Liver (tissue), 9 donors: Measurements from ENCODE around the gene CHST6. TPM values are rescaled to one million over a fixed set of nuclear protein-coding genes. Genes with fewer than 3 reads are reported as not detected.

Experiments used
- DNase-seq: peaks from one replicate; pipeline ENCODE4 v3.0.0-alpha.2; 2017; ENCODE audit warnings: low spot score
- H3K27ac ChIP-seq, 2 donors: one replicate each; pipeline ENCODE4 v1.7.0; 2013; ENCODE audit warnings: inconsistent platforms in 2 of 2, low read length in 2 of 2, control low read depth in 1 of 2, low read depth in 1 of 2, mild to moderate bottlenecking in 1 of 2
- H3K27me3 ChIP-seq, 4 donors: one replicate each; pipeline versions ENCODE4 v1.6.1 to v1.7.0; 2013; ENCODE audit warnings: low read length in 3 of 4, inconsistent platforms in 1 of 4, mild to moderate bottlenecking in 1 of 4, moderate library complexity in 1 of 4; ENCODE audit not compliant: control insufficient read depth in 4 of 4, insufficient read depth in 4 of 4
- H3K36me3 ChIP-seq, 4 donors: one replicate each; pipeline versions ENCODE4 v1.6.1 to v1.7.0; 2013; ENCODE audit warnings: low read length in 3 of 4, mild to moderate bottlenecking in 3 of 4, low read depth in 1 of 4, moderate library complexity in 1 of 4; ENCODE audit not compliant: control insufficient read depth in 4 of 4, insufficient read depth in 3 of 4
- H3K4me1 ChIP-seq, 4 donors: one replicate each; pipeline versions ENCODE4 v1.6.1 to v1.7.0; 2013; ENCODE audit warnings: low read length in 3 of 4, mild to moderate bottlenecking in 3 of 4, moderate library complexity in 1 of 4; ENCODE audit not compliant: control insufficient read depth in 4 of 4, insufficient read depth in 4 of 4
- H3K4me3 ChIP-seq, 3 donors: one replicate each; pipeline versions ENCODE4 v1.6.1 to v1.7.0; 2013; ENCODE audit warnings: low read length in 3 of 3, control low read depth in 1 of 3, low read depth in 1 of 3, mild to moderate bottlenecking in 1 of 3
- H3K9ac ChIP-seq, 2 donors: one replicate each; pipeline ENCODE4 v1.7.0; 2013; ENCODE audit warnings: low read length in 2 of 2, mild to moderate bottlenecking in 2 of 2, moderate library complexity in 2 of 2, control low read depth in 1 of 2, low read depth in 1 of 2
- H3K9me3 ChIP-seq, 4 donors: one replicate each; pipeline versions ENCODE4 v1.6.1 to v1.7.0; 2013; ENCODE audit warnings: low read length in 3 of 4; ENCODE audit not compliant: control insufficient read depth in 4 of 4
- EGR1 ChIP-seq, 2 donors: IDR thresholded peaks; 2 replicates each; pipeline ENCODE4 v1.6.1; 2016 to 2018; ENCODE audit warnings: antibody characterized with exemption in 2 of 2, low read depth in 2 of 2
- FOXA1 ChIP-seq: IDR thresholded peaks from 2 replicates; pipeline ENCODE4 v1.6.1; 2016; ENCODE audit warnings: antibody characterized with exemption
- FOXA2 ChIP-seq: IDR thresholded peaks from 2 replicates; pipeline ENCODE4 v1.6.1; 2016; ENCODE audit warnings: antibody characterized with exemption
- GABPA ChIP-seq, 2 donors: IDR thresholded peaks in 1 of 2; conservative IDR thresholded peaks in 1 of 2; 2 replicates each; pipeline ENCODE4 v1.6.1; 2016; ENCODE audit warnings: antibody characterized with exemption in 2 of 2, mild to moderate bottlenecking in 1 of 2, moderate library complexity in 1 of 2
- HNF4A ChIP-seq, 2 donors: conservative IDR thresholded peaks; 2 replicates each; pipeline ENCODE4 v1.6.1; 2016; ENCODE audit warnings: antibody characterized with exemption in 2 of 2, mild to moderate bottlenecking in 2 of 2
- HNF4G ChIP-seq: IDR thresholded peaks from 2 replicates; pipeline ENCODE4 v1.6.1; 2016; ENCODE audit warnings: antibody characterized with exemption
- JUND ChIP-seq, 2 donors: IDR thresholded peaks; 2 replicates each; pipeline ENCODE4 v1.6.1; 2016; ENCODE audit warnings: antibody characterized with exemption in 2 of 2
- MAX ChIP-seq: IDR thresholded peaks from 2 replicates; pipeline ENCODE4 v1.6.1; 2016; ENCODE audit warnings: antibody characterized with exemption
- NR2F2 ChIP-seq: IDR thresholded peaks from 2 replicates; pipeline ENCODE4 v1.6.1; 2016; ENCODE audit warnings: antibody characterized with exemption
- RXRA ChIP-seq, 2 donors: IDR thresholded peaks; 2 replicates each; pipeline ENCODE4 v1.6.1; 2017 to 2018; ENCODE audit warnings: antibody characterized with exemption in 2 of 2, mild to moderate bottlenecking in 1 of 2
- SP1 ChIP-seq: IDR thresholded peaks from 2 replicates; pipeline ENCODE4 v1.6.1; 2018; ENCODE audit warnings: antibody characterized with exemption, mild to moderate bottlenecking
- TAF1 ChIP-seq: conservative IDR thresholded peaks from 2 replicates; pipeline ENCODE4 v1.6.1; 2016; ENCODE audit warnings: antibody characterized with exemption, mild to moderate bottlenecking
- YY1 ChIP-seq: IDR thresholded peaks from 2 replicates; pipeline ENCODE4 v1.6.1; 2016; ENCODE audit warnings: antibody characterized with exemption, mild to moderate bottlenecking
- ZBTB33 ChIP-seq: IDR thresholded peaks from 2 replicates; pipeline ENCODE4 v1.6.1; 2016; ENCODE audit warnings: antibody characterized with exemption
- WGBS: extraction: QIAGEN DNeasy Blood & Tissue Kit; methylation state at CpG from one replicate; pipeline ENCODE4 v1.1.7; 2013; 5-methylcytosine and 5-hydroxymethylcytosine counted together
- polyA plus RNA-seq, 2 donors: library from polyadenylated mRNA; stranded (reverse) in 1 of 2; unstranded in 1 of 2; fragments of 200-250 nt in 1 of 2; fragments of >200 nt in 1 of 2; fragmentation: Nextera tagmentation in 1 of 2; extraction: Ambion mirVana in 1 of 2; gene quantifications; one replicate each; pipeline versions ENCODE4 v1.2.1 to v1.2.3, GENCODE V29; 2013 to 2015
- total RNA-seq, 2 donors: library from RNA; depleted of rRNA; stranded (reverse); fragments of >200 nt; gene quantifications; one replicate each; pipeline ENCODE4 v1.2.3, GENCODE V29; 2014
- TF ChIP-seq, protein P1 (sequence below): IDR thresholded peaks from 2 replicates; pipeline ENCODE4 v1.6.1; 2016; ENCODE audit warnings: antibody characterized with exemption, mild to moderate bottlenecking
- TF ChIP-seq, protein P2 (sequence below): fragments of 150-350 bp; IDR thresholded peaks from 2 replicates; pipeline ENCODE4 v1.5.1; 2017; ENCODE audit warnings: improper control_type of control experiment, low read depth, low read length; ENCODE audit not compliant: missing input control
- TF ChIP-seq, protein P3 (sequence below): IDR thresholded peaks from 2 replicates; pipeline ENCODE4 v1.6.1; 2016; ENCODE audit warnings: antibody characterized with exemption
- donor health status: healthy.
- donor health status: healthy.
- donor health status: healthy.
- donor health status: healthy.
- donor health status: healthy.

Gene CHST6
- total and polyA plus RNA-seq, 4 donors = under 0.01 to 0.17 TPM; not detected in 2

DNA sequence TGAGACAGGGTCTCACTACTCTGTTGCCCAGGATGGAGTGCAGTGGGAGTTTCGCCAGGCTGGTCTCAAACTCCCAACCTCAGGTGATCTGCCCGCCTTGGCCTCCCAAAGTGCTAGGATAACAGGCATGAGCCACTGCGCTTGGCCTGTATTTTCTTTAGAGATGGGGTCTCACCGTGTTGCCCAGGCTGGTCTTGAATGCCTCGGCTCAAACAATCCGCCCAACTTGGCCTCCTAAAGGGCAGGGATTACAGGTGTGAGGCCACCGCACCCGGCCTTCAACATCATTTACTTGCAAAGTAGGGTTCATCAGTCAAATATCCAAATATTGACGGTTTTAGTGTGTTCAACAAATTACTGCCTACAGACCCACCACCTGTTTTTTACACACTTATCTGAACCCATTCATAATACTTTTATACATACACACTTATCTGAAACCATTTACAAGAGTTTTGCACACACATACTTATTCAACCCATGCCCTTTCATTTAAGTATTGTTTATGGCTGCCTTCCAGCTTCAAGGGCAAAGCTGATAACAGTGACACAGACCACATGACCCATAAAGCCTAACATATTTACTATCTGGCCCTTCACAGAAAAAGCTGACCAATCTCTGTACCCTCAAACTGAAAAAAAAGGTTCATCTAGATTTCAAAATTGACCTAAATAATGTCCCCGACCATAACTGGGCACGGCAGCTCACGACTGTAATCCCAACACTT lies 42.6 kb downstream of the CHST6 start:
- no peak for TF ChIP-seq ZBTB33
- no peak for TF ChIP-seq FOXA1
- no peak for TF ChIP-seq TAF1
- TF ChIP-seq JUND (IDR thresholded peaks at IDR 0.05) = no peak
- no peak for TF ChIP-seq NR2F2
- TF ChIP-seq EGR1 (IDR thresholded peaks at IDR 0.05; ENCODE audit: low read depth in 2 of 2) = no peak
- no peak for TF ChIP-seq MAX
- TF ChIP-seq RXRA (IDR thresholded peaks at IDR 0.05) = peak in 1 of 2 donors; percentile 14
- TF ChIP-seq SP1 = no peak
- no peak for TF ChIP-seq FOXA2
- TF ChIP-seq YY1 = peak; percentile 18
- no peak for TF ChIP-seq GABPA (IDR thresholded peaks at IDR 0.05 in 1 of 2, conservative IDR thresholded peaks at IDR 0.05 in 1 of 2)
- peak in 1 of 2 donors; percentile 21 for TF ChIP-seq HNF4A (conservative IDR thresholded peaks at IDR 0.05)
- no peak for TF ChIP-seq HNF4G
- TF ChIP-seq, protein P1, sequence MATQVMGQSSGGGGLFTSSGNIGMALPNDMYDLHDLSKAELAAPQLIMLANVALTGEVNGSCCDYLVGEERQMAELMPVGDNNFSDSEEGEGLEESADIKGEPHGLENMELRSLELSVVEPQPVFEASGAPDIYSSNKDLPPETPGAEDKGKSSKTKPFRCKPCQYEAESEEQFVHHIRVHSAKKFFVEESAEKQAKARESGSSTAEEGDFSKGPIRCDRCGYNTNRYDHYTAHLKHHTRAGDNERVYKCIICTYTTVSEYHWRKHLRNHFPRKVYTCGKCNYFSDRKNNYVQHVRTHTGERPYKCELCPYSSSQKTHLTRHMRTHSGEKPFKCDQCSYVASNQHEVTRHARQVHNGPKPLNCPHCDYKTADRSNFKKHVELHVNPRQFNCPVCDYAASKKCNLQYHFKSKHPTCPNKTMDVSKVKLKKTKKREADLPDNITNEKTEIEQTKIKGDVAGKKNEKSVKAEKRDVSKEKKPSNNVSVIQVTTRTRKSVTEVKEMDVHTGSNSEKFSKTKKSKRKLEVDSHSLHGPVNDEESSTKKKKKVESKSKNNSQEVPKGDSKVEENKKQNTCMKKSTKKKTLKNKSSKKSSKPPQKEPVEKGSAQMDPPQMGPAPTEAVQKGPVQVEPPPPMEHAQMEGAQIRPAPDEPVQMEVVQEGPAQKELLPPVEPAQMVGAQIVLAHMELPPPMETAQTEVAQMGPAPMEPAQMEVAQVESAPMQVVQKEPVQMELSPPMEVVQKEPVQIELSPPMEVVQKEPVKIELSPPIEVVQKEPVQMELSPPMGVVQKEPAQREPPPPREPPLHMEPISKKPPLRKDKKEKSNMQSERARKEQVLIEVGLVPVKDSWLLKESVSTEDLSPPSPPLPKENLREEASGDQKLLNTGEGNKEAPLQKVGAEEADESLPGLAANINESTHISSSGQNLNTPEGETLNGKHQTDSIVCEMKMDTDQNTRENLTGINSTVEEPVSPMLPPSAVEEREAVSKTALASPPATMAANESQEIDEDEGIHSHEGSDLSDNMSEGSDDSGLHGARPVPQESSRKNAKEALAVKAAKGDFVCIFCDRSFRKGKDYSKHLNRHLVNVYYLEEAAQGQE = no peak
- TF ChIP-seq, protein P2, sequence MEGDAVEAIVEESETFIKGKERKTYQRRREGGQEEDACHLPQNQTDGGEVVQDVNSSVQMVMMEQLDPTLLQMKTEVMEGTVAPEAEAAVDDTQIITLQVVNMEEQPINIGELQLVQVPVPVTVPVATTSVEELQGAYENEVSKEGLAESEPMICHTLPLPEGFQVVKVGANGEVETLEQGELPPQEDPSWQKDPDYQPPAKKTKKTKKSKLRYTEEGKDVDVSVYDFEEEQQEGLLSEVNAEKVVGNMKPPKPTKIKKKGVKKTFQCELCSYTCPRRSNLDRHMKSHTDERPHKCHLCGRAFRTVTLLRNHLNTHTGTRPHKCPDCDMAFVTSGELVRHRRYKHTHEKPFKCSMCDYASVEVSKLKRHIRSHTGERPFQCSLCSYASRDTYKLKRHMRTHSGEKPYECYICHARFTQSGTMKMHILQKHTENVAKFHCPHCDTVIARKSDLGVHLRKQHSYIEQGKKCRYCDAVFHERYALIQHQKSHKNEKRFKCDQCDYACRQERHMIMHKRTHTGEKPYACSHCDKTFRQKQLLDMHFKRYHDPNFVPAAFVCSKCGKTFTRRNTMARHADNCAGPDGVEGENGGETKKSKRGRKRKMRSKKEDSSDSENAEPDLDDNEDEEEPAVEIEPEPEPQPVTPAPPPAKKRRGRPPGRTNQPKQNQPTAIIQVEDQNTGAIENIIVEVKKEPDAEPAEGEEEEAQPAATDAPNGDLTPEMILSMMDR = no peak
- TF ChIP-seq, protein P3, sequence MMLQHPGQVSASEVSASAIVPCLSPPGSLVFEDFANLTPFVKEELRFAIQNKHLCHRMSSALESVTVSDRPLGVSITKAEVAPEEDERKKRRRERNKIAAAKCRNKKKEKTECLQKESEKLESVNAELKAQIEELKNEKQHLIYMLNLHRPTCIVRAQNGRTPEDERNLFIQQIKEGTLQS = no peak
- peak overlapping the region; percentile 39 to 55 for H3K27ac ChIP-seq
- DNase-seq = no peak
- WGBS = 63% methylated on average over 12 of the region's 12 CpGs
- peaks cover 4 to 12% (median 8%) of the 10 kb centered on the region in 4 donors for H3K4me1 ChIP-seq
- H3K36me3 ChIP-seq = peaks cover 0 to 3% (median under 1%) of the 10 kb centered on the region in 4 donors
- H3K4me3 ChIP-seq = no peak overlapping the region
- H3K27me3 ChIP-seq = no peaks in the 10 kb centered on the region
- no peaks in the 10 kb centered on the region for H3K9me3 ChIP-seq
- H3K9ac ChIP-seq = no peak overlapping the region
